Common myeloid progenitor, CD34-positive (primary cell): ENCODE results near the gene PTPRN2.

ENCODE experiments used
- CTCF ChIA-PET: fragments of 350-600 bp; sonication (Branson Sonifier 250); formaldehyde crosslinking; loops from one replicate; lab custom pipeline; 2021; ENCODE audit warnings: antibody characterized with exemption; lab: Charles Lee
- POLR2A ChIA-PET: fragments of 350-600 bp; sonication (Branson Sonifier 250); formaldehyde crosslinking; loops from one replicate; lab custom pipeline; 2021; ENCODE audit warnings: antibody characterized with exemption; lab: Charles Lee
- DNase-seq, 3 donors: peaks; one replicate each; pipeline versions ENCODE4 v3.0.0 to v3.0.0-alpha.2; 2013
- H3K27ac ChIP-seq, 2 experiments: 1 replicate in 1 of 2; 2 replicates in 1 of 2; pipeline ENCODE4 v1.7.0; 2013; ENCODE audit warnings: inconsistent platforms in 2 of 2, low read length in 2 of 2, mild to moderate bottlenecking in 2 of 2, low read depth in 1 of 2, moderate library complexity in 1 of 2; ENCODE audit not compliant: severe bottlenecking in 2 of 2, insufficient read depth in 1 of 2, poor library complexity in 1 of 2
- H3K27me3 ChIP-seq, 5 experiments: replicated peaks in 2 of 5; 1 replicate in 3 of 5; 2 replicates in 2 of 5; pipeline versions ENCODE4 v1.6.1 to v1.7.0; 2013; ENCODE audit warnings: low read length in 4 of 5, mild to moderate bottlenecking in 2 of 5, moderate library complexity in 2 of 5, inconsistent platforms in 1 of 5; ENCODE audit not compliant: insufficient read depth in 5 of 5, control insufficient read depth in 4 of 5
- H3K36me3 ChIP-seq, 4 experiments: 1 replicate in 2 of 4; 2 replicates in 2 of 4; pipeline versions ENCODE4 v1.6.1 to v1.7.0; 2013; ENCODE audit warnings: low read length in 3 of 4, control low read depth in 1 of 4, mild to moderate bottlenecking in 1 of 4; ENCODE audit not compliant: control insufficient read depth in 4 of 4, insufficient read depth in 4 of 4
- H3K4me1 ChIP-seq, 4 experiments: 1 replicate in 3 of 4; 2 replicates in 1 of 4; pipeline versions ENCODE4 v1.6.1 to v1.7.1; 2013; ENCODE audit warnings: low read length in 3 of 4, mild to moderate bottlenecking in 3 of 4, control low read depth in 1 of 4, inconsistent platforms in 1 of 4, moderate library complexity in 1 of 4; ENCODE audit not compliant: control insufficient read depth in 4 of 4, insufficient read depth in 4 of 4; ENCODE audit errors: control extremely low read depth in 1 of 4
- H3K4me3 ChIP-seq, 7 experiments: 1 replicate in 4 of 7; 2 replicates in 3 of 7; pipeline versions ENCODE4 v1.5.1 to v1.7.0; 2013; ENCODE audit warnings: mild to moderate bottlenecking in 7 of 7, low read length in 6 of 7, moderate library complexity in 6 of 7, inconsistent platforms in 2 of 7, low read depth in 2 of 7, control low read depth in 1 of 7; ENCODE audit not compliant: insufficient read depth in 4 of 7, control insufficient read depth in 1 of 7; ENCODE audit errors: extremely low read depth in 1 of 7
- H3K9me3 ChIP-seq, 5 experiments: 1 replicate in 4 of 5; 2 replicates in 1 of 5; pipeline versions ENCODE4 v1.6.1 to v1.7.1; 2013; ENCODE audit warnings: low read length in 4 of 5, mild to moderate bottlenecking in 2 of 5, inconsistent platforms in 1 of 5, low read depth in 1 of 5, moderate library complexity in 1 of 5; ENCODE audit not compliant: control insufficient read depth in 4 of 5, insufficient read depth in 2 of 5; ENCODE audit errors: control extremely low read depth in 1 of 5
- WGBS: methylation state at CpG from one replicate; pipeline ENCODE4 v1.1.5; 2013; ENCODE audit not compliant: insufficient coverage; 5-methylcytosine and 5-hydroxymethylcytosine counted together

Gene PTPRN2

GRCh38 chr7:157519246-157519645, 1068.4 kb downstream of the PTPRN2 start:
- no peaks in the 10 kb centered on the region for H3K4me1 ChIP-seq
- DNase-seq, result no peak
- ChIA-PET POLR2A (no interaction called here), CTCF (no interaction called here)
- WGBS, result 72% methylated on average over 3 of the region's 10 CpGs
- H3K9me3 ChIP-seq, result no peaks in the 10 kb centered on the region
- no peaks in the 10 kb centered on the region for H3K36me3 ChIP-seq
- no peak overlapping the region for H3K27ac ChIP-seq
- H3K27me3 ChIP-seq, result peaks cover 0 to 6% (median 0%) of the 10 kb centered on the region in 5 experiments
- H3K4me3 ChIP-seq, result no peak overlapping the region

GRCh38 chr7:157518514-157519175, 1069.0 kb downstream of the PTPRN2 start:
- Histone ChIP-seq H3K4me1 (no peaks in the 10 kb centered on the region), H3K27me3 (peaks cover 0 to 6% (median 0%) of the 10 kb centered on the region in 5 experiments), H3K27ac (no peak overlapping the region), H3K4me3 (no peak overlapping the region), H3K36me3 (no peaks in the 10 kb centered on the region), H3K9me3 (no peaks in the 10 kb centered on the region)
- POLR2A ChIA-PET, result no interaction called here
- DNase-seq, result no peak
- CTCF ChIA-PET, result no interaction called here
- 92% methylated on average over 2 of the region's 6 CpGs for WGBS

GRCh38 chr7:157517782-157518513, 1069.7 kb downstream of the PTPRN2 start:
- Histone ChIP-seq H3K4me3 (no peak overlapping the region), H3K27ac (no peak overlapping the region), H3K4me1 (no peaks in the 10 kb centered on the region), H3K36me3 (no peaks in the 10 kb centered on the region), H3K27me3 (peaks cover 0 to 10% (median 0%) of the 10 kb centered on the region in 5 experiments), H3K9me3 (no peaks in the 10 kb centered on the region)
- ChIA-PET POLR2A (no interaction called here), CTCF (no interaction called here)
- WGBS, result 88% methylated on average over 10 of the region's 10 CpGs
- no peak for DNase-seq

- no peaks in the 10 kb centered on the region for H3K9me3 ChIP-seq
- POLR2A ChIA-PET, result no interaction called here
- H3K27me3 ChIP-seq, result peaks cover 0 to 10% (median 0%) of the 10 kb centered on the region in 5 experiments
- H3K4me1 ChIP-seq, result no peaks in the 10 kb centered on the region
- 87% methylated on average over 14 of the region's 25 CpGs for WGBS
- no peak overlapping the region for H3K27ac ChIP-seq
- DNase-seq, result no peak
- no peak overlapping the region for H3K4me3 ChIP-seq
- H3K36me3 ChIP-seq, result no peaks in the 10 kb centered on the region
- CTCF ChIA-PET, result no interaction called here
These were observed 1070.5 kb downstream of the PTPRN2 start for GRCh38 chr7:157516911-157517781.

GRCh38 chr7:157516311-157516710, 1071.3 kb downstream of the PTPRN2 start:
- Histone ChIP-seq H3K36me3 (no peaks in the 10 kb centered on the region), H3K4me1 (no peaks in the 10 kb centered on the region), H3K27me3 (peaks cover 0 to 10% (median 0%) of the 10 kb centered on the region in 5 experiments), H3K4me3 (no peak overlapping the region), H3K27ac (no peak overlapping the region), H3K9me3 (no peaks in the 10 kb centered on the region)
- DNase-seq, result no peak
- CTCF ChIA-PET, result no interaction called here
- POLR2A ChIA-PET, result no interaction called here
- WGBS, result 93% methylated on average over 13 of the region's 13 CpGs

- H3K27ac ChIP-seq, result no peak overlapping the region
- peaks cover 0 to 10% (median 0%) of the 10 kb centered on the region in 5 experiments for H3K27me3 ChIP-seq
- no peaks in the 10 kb centered on the region for H3K4me1 ChIP-seq
- 79% methylated on average over 14 of the region's 21 CpGs for WGBS
- ChIA-PET POLR2A (no interaction called here), CTCF (interaction anchor here (0.8 kb wide), 1 partner anchor 9 kb away, joined by 4 read pairs; no protein-coding TSS in a partner anchor)
- no peak for DNase-seq
- no peaks in the 10 kb centered on the region for H3K36me3 ChIP-seq
- H3K4me3 ChIP-seq, result no peak overlapping the region
- no peaks in the 10 kb centered on the region for H3K9me3 ChIP-seq
These were observed 1072.1 kb downstream of the PTPRN2 start for GRCh38 chr7:157515342-157516041.
